Activated T-cell treated with anti-CD3 and anti-CD28 coated beads, Interleukin-2, amount 50 U/mL, for 24 hours (primary cell): ENCODE measurements around the gene DVL2.

ENCODE experiments used
- DNase-seq: peaks from one replicate; pipeline ENCODE4 v3.0.0-alpha.2; 2020
- H3K27ac Mint-ChIP-seq: 2 replicates; pipeline ENCODE4 v1.8.0; 2020; ENCODE audit warnings: mild to moderate bottlenecking, mixed read lengths
- H3K27me3 Mint-ChIP-seq: 2 replicates; pipeline ENCODE4 v1.8.0; 2020; ENCODE audit warnings: mixed read lengths
- H3K36me3 Mint-ChIP-seq: 2 replicates; pipeline ENCODE4 v1.8.0; 2020; ENCODE audit warnings: low read depth, mixed read lengths
- H3K4me1 Mint-ChIP-seq: 2 replicates; pipeline ENCODE4 v1.8.0; 2020; ENCODE audit warnings: low read depth, mixed read lengths
- H3K4me3 Mint-ChIP-seq: 2 replicates; pipeline ENCODE4 v1.8.0; 2020; ENCODE audit warnings: mild to moderate bottlenecking, moderate library complexity, mixed read lengths
- H3K9me3 Mint-ChIP-seq: 2 replicates; pipeline ENCODE4 v1.8.0; 2020; ENCODE audit warnings: mixed read lengths

The DVL2 gene

GRCh38 chr17:7234083-7234951 is at the start of gene DVL2:
Gene DVL2 (minus strand): TSS chr17:7234517. CDS start chr17:7234262, 255 bp downstream.
- Mint-ChIP-seq H3K27me3 (no peaks in the 10 kb centered on the region), H3K4me1 (peaks cover 56% of the 10 kb centered on the region), H3K36me3 (peaks cover 80% of the 10 kb centered on the region), H3K27ac (peak within 1 kb of the TSS; percentile 96), H3K9me3 (no peaks in the 10 kb centered on the region), H3K4me3 (peak within 1 kb of the TSS; percentile 96)
- peak; percentile 95 for DNase-seq

- peaks cover 20% of the 10 kb centered on the region for H3K4me1 Mint-ChIP-seq
- peaks cover 34% of the 10 kb centered on the region for H3K27me3 Mint-ChIP-seq
- H3K36me3 Mint-ChIP-seq: no peaks in the 10 kb centered on the region
- no peak overlapping the region for H3K4me3 Mint-ChIP-seq
- H3K27ac Mint-ChIP-seq: no peak overlapping the region
- no peaks in the 10 kb centered on the region for H3K9me3 Mint-ChIP-seq
- no peak for DNase-seq
Measured at GRCh38 chr17:7283471-7284216, 49.3 kb upstream of the DVL2 start.

- peaks cover 32% of the 10 kb centered on the region for H3K27me3 Mint-ChIP-seq
- H3K4me3 Mint-ChIP-seq: no peak overlapping the region
- peaks cover 20% of the 10 kb centered on the region for H3K4me1 Mint-ChIP-seq
- no peak overlapping the region for H3K27ac Mint-ChIP-seq
- H3K36me3 Mint-ChIP-seq: no peaks in the 10 kb centered on the region
- H3K9me3 Mint-ChIP-seq: no peaks in the 10 kb centered on the region
- no peak for DNase-seq
Measured at GRCh38 chr17:7282752-7283321, 48.5 kb upstream of the DVL2 start.

- no peaks in the 10 kb centered on the region for H3K36me3 Mint-ChIP-seq
- peak overlapping the region; percentile 74 for H3K4me3 Mint-ChIP-seq
- peaks cover 32% of the 10 kb centered on the region for H3K27me3 Mint-ChIP-seq
- peaks cover 20% of the 10 kb centered on the region for H3K4me1 Mint-ChIP-seq
- no peak overlapping the region for H3K27ac Mint-ChIP-seq
- DNase-seq: no peak
- H3K9me3 Mint-ChIP-seq: no peaks in the 10 kb centered on the region
Measured at GRCh38 chr17:7281953-7282751, 47.8 kb upstream of the DVL2 start.

GRCh38 chr17:7281074-7281952 is 47.0 kb upstream of the DVL2 start, which contains the start of gene SLC2A4:
Gene SLC2A4 (plus strand): TSS chr17:7281718. CDS start chr17:7281935, 217 bp downstream.
- H3K27me3 Mint-ChIP-seq: peaks cover 26% of the 10 kb centered on the region
- DNase-seq: peak; percentile 92
- H3K36me3 Mint-ChIP-seq: no peaks in the 10 kb centered on the region
- peak within 1 kb of the TSS; percentile 74 for H3K4me3 Mint-ChIP-seq
- H3K27ac Mint-ChIP-seq: peak within 1 kb of the TSS; percentile 79
- no peaks in the 10 kb centered on the region for H3K9me3 Mint-ChIP-seq
- H3K4me1 Mint-ChIP-seq: peaks cover 20% of the 10 kb centered on the region

- H3K27ac Mint-ChIP-seq: peak overlapping the region; percentile 79
Measured at GRCh38 chr17:7280519-7281073, 46.3 kb upstream of the DVL2 start.

GRCh38 chr17:7279448-7279847 is 45.1 kb upstream of the DVL2 start:
- no peaks in the 10 kb centered on the region for H3K9me3 Mint-ChIP-seq
- H3K27me3 Mint-ChIP-seq: peaks cover 24% of the 10 kb centered on the region
- no peaks in the 10 kb centered on the region for H3K36me3 Mint-ChIP-seq
- no peak overlapping the region for H3K4me3 Mint-ChIP-seq
- no peak overlapping the region for H3K27ac Mint-ChIP-seq
- no peak for DNase-seq
- H3K4me1 Mint-ChIP-seq: peaks cover 20% of the 10 kb centered on the region

More at GRCh38 chr17:7280519-7281073, 46.3 kb upstream of the DVL2 start:
- peak overlapping the region; percentile 74 for H3K4me3 Mint-ChIP-seq
- peaks cover 20% of the 10 kb centered on the region for H3K4me1 Mint-ChIP-seq
- H3K9me3 Mint-ChIP-seq: no peaks in the 10 kb centered on the region
- H3K36me3 Mint-ChIP-seq: no peaks in the 10 kb centered on the region
- peaks cover 24% of the 10 kb centered on the region for H3K27me3 Mint-ChIP-seq
- DNase-seq: peak; percentile 92

GRCh38 chr17:7266784-7267183 is 32.5 kb upstream of the DVL2 start:
- H3K4me1 Mint-ChIP-seq: peaks cover 20% of the 10 kb centered on the region
- no peak overlapping the region for H3K27ac Mint-ChIP-seq
- no peak overlapping the region for H3K4me3 Mint-ChIP-seq
- no peaks in the 10 kb centered on the region for H3K9me3 Mint-ChIP-seq
- no peak for DNase-seq
- H3K27me3 Mint-ChIP-seq: peaks cover 26% of the 10 kb centered on the region
- H3K36me3 Mint-ChIP-seq: no peaks in the 10 kb centered on the region

- no peak overlapping the region for H3K27ac Mint-ChIP-seq
Measured at GRCh38 chr17:7263801-7264078, 29.4 kb upstream of the DVL2 start.

GRCh38 chr17:7262935-7263800 is 28.9 kb upstream of the DVL2 start:
- peak; percentile 52 for DNase-seq
- Mint-ChIP-seq H3K27me3 (peaks cover 28% of the 10 kb centered on the region), H3K9me3 (no peaks in the 10 kb centered on the region), H3K36me3 (peaks cover 19% of the 10 kb centered on the region), H3K27ac (peak overlapping the region; percentile 30), H3K4me1 (peaks cover 36% of the 10 kb centered on the region), H3K4me3 (peak overlapping the region; percentile 59)

More at GRCh38 chr17:7263801-7264078, 29.4 kb upstream of the DVL2 start:
- H3K36me3 Mint-ChIP-seq: peaks cover 14% of the 10 kb centered on the region
- DNase-seq: no peak
- H3K4me1 Mint-ChIP-seq: peaks cover 36% of the 10 kb centered on the region
- H3K9me3 Mint-ChIP-seq: no peaks in the 10 kb centered on the region
- H3K4me3 Mint-ChIP-seq: no peak overlapping the region
- H3K27me3 Mint-ChIP-seq: peaks cover 28% of the 10 kb centered on the region

- Mint-ChIP-seq H3K4me1 (peaks cover 36% of the 10 kb centered on the region), H3K9me3 (no peaks in the 10 kb centered on the region), H3K27me3 (peaks cover 28% of the 10 kb centered on the region), H3K4me3 (peak within 1 kb of the TSS; percentile 59), H3K27ac (peak within 1 kb of the TSS; percentile 50), H3K36me3 (peaks cover 25% of the 10 kb centered on the region)
- DNase-seq: no peak
Measured at GRCh38 chr17:7262192-7262934, 28.0 kb upstream of the DVL2 start, which contains the start of gene CLDN7. Gene CLDN7 (minus strand): TSS chr17:7262478. CDS start chr17:7262043, 435 bp downstream.
